ENCODE data around the gene LCAT.

Gene LCAT

GRCh38 chr16:67922740-67923139, 21.2 kb downstream of the LCAT start:
- H3K36me3 ChIP-seq (ENCODE audit: control insufficient read depth, insufficient read depth, low read length) = no peaks in the 10 kb centered on the region
- H3K4me3 ChIP-seq (ENCODE audit: low read depth, low read length) = no peak overlapping the region
- no peaks in the 10 kb centered on the region for H3K27me3 ChIP-seq (ENCODE audit: control insufficient read depth, insufficient read depth, low read length)
- H3K4me1 ChIP-seq = peaks cover under 1% of the 10 kb centered on the region
- H3K27ac ChIP-seq = no peak overlapping the region
- no peak overlapping the region for H3K4me2 ChIP-seq (ENCODE audit: low read length)
- H3K9me3 ChIP-seq (ENCODE audit: control insufficient read depth, low read length) = no peaks in the 10 kb centered on the region
- no peak overlapping the region for H2AFZ ChIP-seq
- peaks cover 48% of the 10 kb centered on the region for H3K79me2 ChIP-seq
- TF ChIP-seq, protein P1, sequence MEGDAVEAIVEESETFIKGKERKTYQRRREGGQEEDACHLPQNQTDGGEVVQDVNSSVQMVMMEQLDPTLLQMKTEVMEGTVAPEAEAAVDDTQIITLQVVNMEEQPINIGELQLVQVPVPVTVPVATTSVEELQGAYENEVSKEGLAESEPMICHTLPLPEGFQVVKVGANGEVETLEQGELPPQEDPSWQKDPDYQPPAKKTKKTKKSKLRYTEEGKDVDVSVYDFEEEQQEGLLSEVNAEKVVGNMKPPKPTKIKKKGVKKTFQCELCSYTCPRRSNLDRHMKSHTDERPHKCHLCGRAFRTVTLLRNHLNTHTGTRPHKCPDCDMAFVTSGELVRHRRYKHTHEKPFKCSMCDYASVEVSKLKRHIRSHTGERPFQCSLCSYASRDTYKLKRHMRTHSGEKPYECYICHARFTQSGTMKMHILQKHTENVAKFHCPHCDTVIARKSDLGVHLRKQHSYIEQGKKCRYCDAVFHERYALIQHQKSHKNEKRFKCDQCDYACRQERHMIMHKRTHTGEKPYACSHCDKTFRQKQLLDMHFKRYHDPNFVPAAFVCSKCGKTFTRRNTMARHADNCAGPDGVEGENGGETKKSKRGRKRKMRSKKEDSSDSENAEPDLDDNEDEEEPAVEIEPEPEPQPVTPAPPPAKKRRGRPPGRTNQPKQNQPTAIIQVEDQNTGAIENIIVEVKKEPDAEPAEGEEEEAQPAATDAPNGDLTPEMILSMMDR (IDR thresholded peaks at IDR 0.05) = no peak
- no peak overlapping the region for H3K9ac ChIP-seq

DNA sequence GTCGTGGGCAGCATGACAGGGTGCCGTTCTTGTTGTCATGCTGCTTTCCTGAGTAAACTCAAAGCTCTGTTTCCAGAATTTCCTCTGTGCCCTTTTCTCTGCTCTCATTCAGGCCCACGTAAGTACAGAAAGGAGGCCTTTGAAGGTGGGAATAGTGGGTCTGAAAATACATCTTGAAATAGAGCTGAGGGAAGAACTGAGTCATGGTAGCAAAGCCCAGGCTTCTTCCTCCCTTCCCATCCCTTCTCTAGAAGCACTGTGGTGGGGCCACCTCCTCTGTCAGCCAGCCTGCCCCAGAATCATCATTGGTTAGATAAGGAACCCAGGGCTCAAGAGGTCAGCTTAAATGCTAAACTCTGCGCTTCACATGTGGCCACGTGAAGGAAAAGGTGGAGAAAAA, 21.7 kb downstream of the LCAT start:
- TF ChIP-seq, protein P1 (IDR thresholded peaks at IDR 0.05) = no peak
- Histone ChIP-seq H3K4me3 (ENCODE audit: low read depth, low read length) (no peak overlapping the region), H3K4me2 (ENCODE audit: low read length) (no peak overlapping the region), H3K27ac (no peak overlapping the region), H3K36me3 (ENCODE audit: control insufficient read depth, insufficient read depth, low read length) (no peaks in the 10 kb centered on the region), H3K9ac (no peak overlapping the region), H3K4me1 (peaks cover 5% of the 10 kb centered on the region), H3K9me3 (ENCODE audit: control insufficient read depth, low read length) (no peaks in the 10 kb centered on the region), H3K27me3 (ENCODE audit: control insufficient read depth, insufficient read depth, low read length) (no peaks in the 10 kb centered on the region), H3K79me2 (peaks cover 53% of the 10 kb centered on the region), H2AFZ (no peak overlapping the region)

GRCh38 chr16:67919622-67920221, 24.2 kb downstream of the LCAT start:
- Histone ChIP-seq H3K9me3 (ENCODE audit: control insufficient read depth, low read length) (no peaks in the 10 kb centered on the region), H3K4me1 (peaks cover 13% of the 10 kb centered on the region), H3K79me2 (peaks cover 70% of the 10 kb centered on the region), H3K27me3 (ENCODE audit: control insufficient read depth, insufficient read depth, low read length) (no peaks in the 10 kb centered on the region), H3K27ac (no peak overlapping the region), H3K36me3 (ENCODE audit: control insufficient read depth, insufficient read depth, low read length) (no peaks in the 10 kb centered on the region), H3K9ac (no peak overlapping the region), H3K4me2 (ENCODE audit: low read length) (no peak overlapping the region), H3K4me3 (ENCODE audit: low read depth, low read length) (no peak overlapping the region), H2AFZ (no peak overlapping the region)
- TF ChIP-seq, protein P1 (IDR thresholded peaks at IDR 0.05) = no peak

DNA sequence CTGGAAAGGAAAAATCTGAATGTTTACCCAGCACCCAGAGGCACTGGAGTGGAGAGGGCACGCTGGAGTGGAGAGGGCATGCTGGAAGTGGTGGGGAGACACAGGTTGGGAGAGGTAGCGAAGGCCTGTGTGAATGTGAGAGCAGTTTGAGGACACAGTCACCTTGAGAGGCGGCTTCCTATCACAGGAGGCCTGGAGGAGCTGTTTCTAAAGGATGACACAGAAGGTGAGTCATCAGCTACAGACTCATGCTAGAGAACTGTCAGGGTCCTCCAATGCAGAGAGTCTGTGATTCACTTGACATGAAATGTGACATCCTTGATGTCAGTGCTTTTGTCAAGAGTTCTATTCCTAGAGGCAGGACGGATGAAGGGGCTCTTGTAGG, 26.1 kb downstream of the LCAT start:
- Histone ChIP-seq H2AFZ (no peak overlapping the region), H3K27me3 (ENCODE audit: control insufficient read depth, insufficient read depth, low read length) (no peaks in the 10 kb centered on the region), H3K27ac (peak overlapping the region; percentile 52), H3K79me2 (peaks cover 74% of the 10 kb centered on the region), H3K9ac (no peak overlapping the region), H3K4me3 (ENCODE audit: low read depth, low read length) (no peak overlapping the region), H3K9me3 (ENCODE audit: control insufficient read depth, low read length) (no peaks in the 10 kb centered on the region), H3K4me2 (ENCODE audit: low read length) (no peak overlapping the region), H3K4me1 (peaks cover 13% of the 10 kb centered on the region), H3K36me3 (ENCODE audit: control insufficient read depth, insufficient read depth, low read length) (no peaks in the 10 kb centered on the region)
- TF ChIP-seq, protein P1 (IDR thresholded peaks at IDR 0.05) = no peak

DNA sequence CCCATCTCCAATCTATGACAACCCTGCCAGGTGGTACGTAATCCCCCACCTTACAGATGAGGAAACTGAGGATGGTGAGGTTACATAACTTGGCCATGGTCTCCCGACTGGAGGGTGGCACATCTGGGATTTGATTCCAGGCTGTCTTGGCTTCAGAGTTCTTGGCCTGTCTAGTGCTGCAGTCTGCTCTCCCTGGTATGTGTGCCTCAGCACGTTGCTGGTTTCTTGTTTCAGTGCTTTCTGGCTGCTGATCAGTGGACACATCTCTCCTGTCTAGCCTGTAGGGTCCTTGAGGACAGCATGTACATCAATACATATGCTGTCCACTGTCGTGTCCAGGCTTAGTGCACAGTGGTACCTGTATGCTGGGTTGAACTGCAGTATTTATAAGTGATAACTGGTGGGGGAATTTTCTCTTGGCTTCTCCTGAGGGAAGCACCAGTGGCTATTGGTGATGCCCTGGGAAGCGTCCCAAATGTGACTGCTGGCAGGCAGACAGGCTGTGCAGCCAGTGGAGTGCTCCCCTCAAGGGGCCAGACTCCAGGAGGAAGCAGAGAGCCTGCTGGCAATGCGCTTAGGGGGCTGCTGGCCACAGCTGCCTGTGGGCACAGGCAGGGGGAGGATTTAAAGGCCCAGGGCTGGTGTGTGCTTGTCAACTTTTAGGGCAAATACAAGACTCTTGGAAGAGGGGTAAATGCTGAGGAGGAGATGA, 26.6 kb downstream of the LCAT start:
- no peaks in the 10 kb centered on the region for H3K36me3 ChIP-seq (ENCODE audit: control insufficient read depth, insufficient read depth, low read length)
- H3K4me1 ChIP-seq = peaks cover 13% of the 10 kb centered on the region
- no peak overlapping the region for H3K4me3 ChIP-seq (ENCODE audit: low read depth, low read length)
- peaks cover 77% of the 10 kb centered on the region for H3K79me2 ChIP-seq
- H3K27ac ChIP-seq = peak overlapping the region; percentile 52
- no peak overlapping the region for H2AFZ ChIP-seq
- no peaks in the 10 kb centered on the region for H3K27me3 ChIP-seq (ENCODE audit: control insufficient read depth, insufficient read depth, low read length)
- no peak overlapping the region for H3K4me2 ChIP-seq (ENCODE audit: low read length)
- H3K9me3 ChIP-seq (ENCODE audit: control insufficient read depth, low read length) = no peaks in the 10 kb centered on the region
- no peak overlapping the region for H3K9ac ChIP-seq
- TF ChIP-seq, protein P1 (IDR thresholded peaks at IDR 0.05) = no peak
